GM12865 (cell line): ENCODE data around the gene ZBTB25.

ENCODE experiments used
- DNase-seq: peaks from one replicate; pipeline ENCODE4 v3.0.0; 2010; ENCODE audit warnings: low read depth
- H3K4me3 ChIP-seq: 2 replicates; pipeline ENCODE4 v1.5.1; 2011; ENCODE audit warnings: mild to moderate bottlenecking, low read depth, low read length, control low read depth
- CTCF ChIP-seq: IDR thresholded peaks from 2 replicates; pipeline ENCODE4 v1.5.1; 2011; ENCODE audit warnings: low read length, control low read depth, low read depth, inconsistent platforms; ENCODE audit not compliant: insufficient read depth; ENCODE audit errors: missing control alignments

Gene ZBTB25

DNA sequence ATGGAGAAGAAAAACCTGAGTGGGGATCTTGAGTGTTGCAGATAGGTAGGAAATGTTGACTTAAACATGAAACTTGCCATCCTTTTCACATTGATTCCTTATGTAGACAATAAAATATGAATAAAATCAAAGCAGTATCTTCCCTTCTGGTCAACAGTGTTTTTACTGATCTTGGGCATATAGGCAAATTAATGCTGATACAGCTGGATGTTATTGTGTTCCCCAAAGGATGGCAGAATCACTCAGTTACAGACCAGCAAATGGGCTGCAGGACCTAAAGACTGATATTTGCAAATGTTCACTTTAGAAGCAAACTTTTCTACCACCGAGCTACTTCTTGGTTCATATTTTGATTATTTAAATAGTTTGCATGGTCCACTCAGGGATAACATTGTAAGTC lies 81.6 kb downstream of the ZBTB25 start:
- TF ChIP-seq CTCF, result no peak
- DNase-seq, result no peak
- no peak overlapping the region for H3K4me3 ChIP-seq

DNA sequence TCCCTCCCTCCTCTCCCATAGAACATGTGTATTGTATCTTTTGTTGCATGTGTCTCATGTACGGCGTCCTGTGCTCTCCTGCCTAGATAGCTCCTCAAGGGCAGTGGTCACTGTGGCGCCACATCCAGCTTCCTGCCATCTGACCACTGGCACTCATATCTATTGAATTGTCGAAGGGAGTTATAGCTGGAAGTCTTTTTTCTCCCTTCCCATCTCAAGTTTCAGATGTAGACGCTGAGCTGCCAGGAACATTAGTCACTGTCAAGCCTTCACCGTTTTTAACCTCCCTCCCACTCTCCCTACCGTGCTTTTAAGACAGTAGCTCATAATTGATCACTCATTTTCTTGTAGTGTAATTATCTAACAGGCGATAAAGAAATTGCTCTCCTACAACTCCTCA lies 82.5 kb downstream of the ZBTB25 start:
- DNase-seq, result no peak
- no peak overlapping the region for H3K4me3 ChIP-seq
- TF ChIP-seq CTCF, result no peak

GRCh38 chr14:64419003-64419402 lies 84.6 kb downstream of the ZBTB25 start:
- no peak for DNase-seq
- TF ChIP-seq CTCF, result no peak

DNA sequence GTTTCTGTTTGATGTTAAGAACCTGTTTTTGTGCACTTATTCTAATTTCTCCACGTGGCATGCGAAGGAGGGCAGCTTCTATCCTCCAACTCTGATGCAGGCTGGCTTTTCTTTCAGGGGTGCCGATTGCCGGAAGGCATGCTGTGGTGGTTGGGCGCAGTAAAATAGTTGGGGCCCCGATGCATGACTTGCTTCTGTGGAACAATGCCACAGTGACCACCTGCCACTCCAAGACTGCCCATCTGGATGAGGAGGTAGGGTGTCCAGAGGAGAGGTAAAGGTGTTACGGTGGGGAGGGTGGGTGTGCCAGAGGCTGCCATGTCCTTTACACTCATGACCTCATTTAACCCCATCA lies 85.9 kb downstream of the ZBTB25 start:
- DNase-seq, result no peak
- TF ChIP-seq CTCF, result no peak
- no peak overlapping the region for H3K4me3 ChIP-seq

More at GRCh38 chr14:64419003-64419402, 84.6 kb downstream of the ZBTB25 start:
- H3K4me3 ChIP-seq, result no peak overlapping the region

DNA sequence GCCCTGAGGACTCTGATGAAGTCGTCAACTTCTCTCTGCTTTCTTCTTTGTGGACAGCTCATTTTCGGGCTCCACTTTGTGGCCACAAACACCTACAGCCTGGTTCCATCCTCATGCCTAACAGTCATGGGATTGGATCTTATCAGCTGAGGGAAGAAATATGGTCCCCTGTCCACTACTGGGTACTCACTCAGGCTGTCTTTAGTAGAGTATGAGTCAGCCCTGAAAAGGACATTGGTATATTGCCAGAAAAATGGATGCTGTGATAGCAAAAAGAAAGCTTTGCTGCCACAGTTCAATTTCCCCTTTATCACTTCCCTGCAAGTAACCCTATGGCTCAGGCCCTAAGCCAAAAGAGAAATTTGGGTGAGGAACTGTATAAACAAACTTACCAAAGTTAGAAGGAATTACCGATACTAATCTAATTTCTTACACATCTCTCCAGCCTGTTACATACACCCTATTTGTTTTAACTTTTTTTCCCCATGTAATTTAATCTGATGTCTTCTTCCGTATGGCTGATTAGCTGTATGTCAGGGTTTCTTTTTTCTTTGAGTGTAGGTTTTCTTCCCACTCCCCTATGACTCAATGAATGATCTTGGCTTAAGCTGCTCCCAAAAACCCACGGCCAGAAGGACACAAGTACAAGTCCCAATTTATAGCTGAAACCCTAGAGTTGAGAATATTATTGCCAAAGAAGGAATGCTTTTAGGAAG lies 86.4 kb downstream of the ZBTB25 start:
- H3K4me3 ChIP-seq, result no peak overlapping the region
- no peak for TF ChIP-seq CTCF
- no peak for DNase-seq

DNA sequence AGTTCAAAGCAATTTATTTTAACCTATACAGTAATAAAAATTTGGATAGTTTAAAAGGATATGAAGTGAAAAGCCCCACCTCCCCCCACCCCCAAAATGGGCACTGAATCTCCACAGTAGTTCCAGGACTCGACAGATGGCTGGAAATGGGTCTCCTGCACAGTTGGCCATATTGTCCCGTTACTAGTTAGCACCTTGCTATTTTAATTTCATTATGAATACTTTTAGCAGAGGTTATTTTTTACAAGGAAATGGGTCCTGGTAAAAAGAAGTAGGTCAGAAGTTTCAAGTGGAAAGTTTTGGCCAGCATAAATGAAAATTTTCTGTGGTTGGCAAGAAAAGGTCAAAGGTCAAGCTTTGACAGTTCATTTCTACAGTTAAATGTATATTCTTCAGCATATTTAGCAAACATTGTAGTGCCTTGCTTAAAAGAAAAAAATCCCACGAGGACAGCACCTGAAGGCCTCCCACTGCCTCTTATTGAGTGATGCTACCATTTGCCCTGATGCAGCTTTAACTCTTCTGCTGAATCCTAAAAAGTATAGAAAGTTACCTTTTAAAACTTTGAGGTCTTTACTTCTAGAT lies 87.2 kb downstream of the ZBTB25 start:
- no peak overlapping the region for H3K4me3 ChIP-seq
- TF ChIP-seq CTCF, result no peak
- DNase-seq, result no peak

- no peak for TF ChIP-seq CTCF
- DNase-seq, result no peak
- no peak overlapping the region for H3K4me3 ChIP-seq
These were observed 91.4 kb downstream of the ZBTB25 start for GRCh38 chr14:64412237-64412636.
